ENCODE measurements around the gene LCOR.

Gene LCOR

GRCh38 chr10:97022616-97023015 lies 190.5 kb downstream of the LCOR start:
- TF ChIP-seq GATA3 (IDR thresholded peaks at IDR 0.05; ENCODE audit: low read depth, low read length) (no peak), GATA2 (IDR thresholded peaks at IDR 0.05; ENCODE audit: low read depth, low read length) (no peak)

GRCh38 chr10:97023401-97024167 lies 191.5 kb downstream of the LCOR start:
- TF ChIP-seq GATA2 (IDR thresholded peaks at IDR 0.05; ENCODE audit: low read depth, low read length) = no peak
- TF ChIP-seq GATA3 (IDR thresholded peaks at IDR 0.05; ENCODE audit: low read depth, low read length) = no peak

- TF ChIP-seq GATA3 (IDR thresholded peaks at IDR 0.05; ENCODE audit: low read depth, low read length) = no peak
- TF ChIP-seq GATA2 (IDR thresholded peaks at IDR 0.05; ENCODE audit: low read depth, low read length) = no peak
Measured at GRCh38 chr10:97024168-97025073, 192.3 kb downstream of the LCOR start.

DNA sequence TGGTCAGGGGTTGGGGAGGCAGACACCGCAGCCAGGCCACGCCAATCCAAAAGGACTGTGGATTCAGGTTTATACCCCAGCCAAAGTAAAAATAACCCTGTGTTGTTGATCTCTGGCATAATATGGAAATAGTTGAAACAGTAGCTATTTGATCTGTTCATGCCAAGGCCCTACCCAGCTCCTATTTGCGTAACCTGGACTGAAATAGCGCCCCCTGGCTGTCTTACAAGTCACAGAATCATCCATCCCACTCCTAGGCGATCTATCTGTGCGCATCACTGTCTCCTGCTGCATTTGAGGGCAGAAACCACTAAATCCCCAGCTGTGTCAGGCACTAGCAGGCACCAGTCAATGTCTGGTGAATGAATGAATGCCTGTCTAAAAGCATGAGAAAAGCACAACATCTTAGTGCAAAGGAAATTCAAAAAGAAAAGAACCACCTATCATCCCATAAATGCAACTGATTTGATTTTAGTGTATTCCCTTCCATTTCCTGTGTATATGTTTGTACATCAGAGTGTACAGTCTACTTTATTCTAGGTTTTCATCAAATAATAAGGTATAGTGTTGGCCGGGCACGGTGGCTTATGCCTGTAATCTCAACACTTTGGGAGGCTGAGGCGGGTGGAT lies 193.6 kb downstream of the LCOR start:
- TF ChIP-seq GATA2 (IDR thresholded peaks at IDR 0.05; ENCODE audit: low read depth, low read length) (no peak), GATA3 (IDR thresholded peaks at IDR 0.05; ENCODE audit: low read depth, low read length) (no peak)

DNA sequence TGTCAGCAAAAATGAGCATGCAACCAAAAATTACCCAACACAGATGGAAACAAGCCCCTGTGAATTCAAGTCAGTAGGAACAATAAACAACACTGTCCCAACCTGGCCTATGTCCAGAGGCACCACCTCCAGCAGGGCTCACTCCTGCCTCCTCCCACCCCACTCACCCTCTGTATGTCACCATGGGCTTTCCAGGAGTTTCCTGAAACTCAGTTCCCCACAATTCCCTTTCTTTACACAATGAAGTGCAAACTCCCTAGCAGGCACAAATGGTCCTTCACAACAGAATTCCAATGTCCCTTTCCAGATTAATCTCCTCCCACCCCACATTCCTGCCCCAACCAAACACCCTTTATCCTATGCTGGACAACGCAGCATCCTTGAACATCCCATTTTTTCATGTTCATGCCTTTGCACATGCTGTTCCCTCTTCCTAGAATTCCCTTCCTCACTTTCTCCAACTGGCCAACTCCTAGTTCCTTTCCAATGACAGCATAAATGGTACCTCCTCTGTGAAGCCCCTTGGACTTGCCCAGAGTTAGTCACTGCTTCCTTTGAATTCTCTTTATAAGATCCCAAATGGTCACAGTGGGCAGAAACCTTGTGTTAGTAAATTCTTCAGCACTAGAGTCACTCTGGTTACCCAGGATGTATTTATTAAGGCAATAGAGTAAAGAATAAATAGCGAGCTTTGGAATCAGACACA lies 196.2 kb downstream of the LCOR start:
- TF ChIP-seq GATA2 (IDR thresholded peaks at IDR 0.05; ENCODE audit: low read depth, low read length) (no peak), GATA3 (IDR thresholded peaks at IDR 0.05; ENCODE audit: low read depth, low read length) (no peak)

DNA sequence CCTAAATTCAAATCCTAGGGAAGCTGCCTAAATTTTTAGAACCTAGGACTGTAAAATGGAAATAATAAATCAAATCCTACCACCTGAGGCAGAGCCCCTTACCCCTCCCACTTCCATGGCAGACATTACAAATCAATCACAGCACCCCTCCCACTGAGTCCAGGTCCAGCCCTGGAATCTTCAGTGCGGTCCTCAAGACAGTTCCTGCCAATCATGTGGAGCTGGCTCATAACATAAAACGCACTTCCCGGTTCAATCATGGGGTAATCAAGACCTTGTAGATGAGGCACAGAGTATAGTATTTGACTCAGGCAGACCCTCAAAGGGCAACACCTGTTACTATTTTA lies 196.7 kb downstream of the LCOR start:
- TF ChIP-seq GATA3 (IDR thresholded peaks at IDR 0.05; ENCODE audit: low read depth, low read length) = no peak
- TF ChIP-seq GATA2 (IDR thresholded peaks at IDR 0.05; ENCODE audit: low read depth, low read length) = no peak

DNA sequence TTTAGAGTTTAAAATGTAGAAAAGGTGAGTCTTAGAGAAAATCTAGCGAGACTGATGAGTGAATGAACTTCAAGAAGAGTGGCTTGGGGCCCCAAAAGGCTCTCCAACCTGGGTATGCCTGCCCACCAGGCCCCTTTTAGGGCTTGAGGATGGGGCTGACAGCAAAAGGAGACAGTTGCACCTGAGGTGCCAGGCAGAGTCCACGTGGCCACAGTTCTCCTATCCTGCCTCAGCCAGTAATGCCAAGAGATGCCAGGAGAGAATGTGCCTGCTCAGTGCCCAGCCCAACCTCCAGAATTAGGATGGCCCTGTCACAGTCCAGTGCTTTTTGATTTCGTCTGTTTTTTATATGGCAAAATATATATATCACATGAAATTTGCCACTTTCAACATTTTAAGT lies 197.2 kb downstream of the LCOR start:
- TF ChIP-seq GATA2 (IDR thresholded peaks at IDR 0.05; ENCODE audit: low read depth, low read length) (no peak), GATA3 (IDR thresholded peaks at IDR 0.05; ENCODE audit: low read depth, low read length) (no peak)

- TF ChIP-seq GATA2 (IDR thresholded peaks at IDR 0.05; ENCODE audit: low read depth, low read length) = no peak
- no peak for TF ChIP-seq GATA3 (IDR thresholded peaks at IDR 0.05; ENCODE audit: low read depth, low read length)
Measured at GRCh38 chr10:97030894-97031293, 198.8 kb downstream of the LCOR start.

DNA sequence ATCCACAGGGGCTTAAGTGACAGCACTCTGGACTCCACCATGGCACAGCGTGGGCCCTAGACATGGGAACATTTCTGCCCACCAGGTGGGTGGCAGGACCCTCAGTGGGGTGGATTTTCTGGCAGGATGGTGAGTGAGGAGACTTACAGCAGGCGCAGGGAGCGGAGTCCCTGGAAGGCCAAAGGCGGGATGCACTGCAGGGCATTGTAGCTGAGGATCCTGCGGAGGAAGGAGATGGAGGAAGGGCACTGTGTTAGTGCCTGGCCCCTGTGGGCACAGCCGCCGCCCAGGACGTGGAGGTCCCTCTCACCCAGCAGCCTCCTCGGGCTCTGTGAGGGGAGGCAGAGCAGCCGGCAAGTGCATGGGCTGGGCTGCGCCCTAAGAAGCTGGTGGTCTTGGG lies 199.4 kb downstream of the LCOR start:
- TF ChIP-seq GATA2 (IDR thresholded peaks at IDR 0.05; ENCODE audit: low read depth, low read length) (no peak), GATA3 (IDR thresholded peaks at IDR 0.05; ENCODE audit: low read depth, low read length) (no peak)

DNA sequence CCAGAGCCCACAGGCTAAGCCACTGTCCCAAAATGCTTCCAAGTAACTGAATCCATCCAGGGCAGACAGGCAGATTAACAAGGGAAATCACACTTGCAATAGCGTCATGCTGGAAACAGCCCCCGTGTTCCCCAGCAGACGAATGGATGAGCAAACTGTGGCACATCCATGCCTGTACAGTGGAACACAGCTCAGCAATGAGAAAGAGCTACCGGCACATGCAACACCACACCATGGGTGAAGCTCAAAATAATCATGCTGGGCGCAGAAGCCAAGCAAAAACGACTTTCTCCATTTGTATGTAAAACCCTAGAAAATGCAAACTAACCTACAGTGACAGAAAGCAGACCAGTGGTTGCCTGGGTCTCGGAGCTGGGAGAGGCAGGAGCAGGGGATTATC lies 200.5 kb downstream of the LCOR start:
- TF ChIP-seq GATA3 (IDR thresholded peaks at IDR 0.05; ENCODE audit: low read depth, low read length) (no peak), GATA2 (IDR thresholded peaks at IDR 0.05; ENCODE audit: low read depth, low read length) (no peak)

GRCh38 chr10:97034301-97034700 lies 202.2 kb downstream of the LCOR start:
- TF ChIP-seq GATA2 (IDR thresholded peaks at IDR 0.05; ENCODE audit: low read depth, low read length) = no peak
- TF ChIP-seq GATA3 (IDR thresholded peaks at IDR 0.05; ENCODE audit: low read depth, low read length) = no peak

DNA sequence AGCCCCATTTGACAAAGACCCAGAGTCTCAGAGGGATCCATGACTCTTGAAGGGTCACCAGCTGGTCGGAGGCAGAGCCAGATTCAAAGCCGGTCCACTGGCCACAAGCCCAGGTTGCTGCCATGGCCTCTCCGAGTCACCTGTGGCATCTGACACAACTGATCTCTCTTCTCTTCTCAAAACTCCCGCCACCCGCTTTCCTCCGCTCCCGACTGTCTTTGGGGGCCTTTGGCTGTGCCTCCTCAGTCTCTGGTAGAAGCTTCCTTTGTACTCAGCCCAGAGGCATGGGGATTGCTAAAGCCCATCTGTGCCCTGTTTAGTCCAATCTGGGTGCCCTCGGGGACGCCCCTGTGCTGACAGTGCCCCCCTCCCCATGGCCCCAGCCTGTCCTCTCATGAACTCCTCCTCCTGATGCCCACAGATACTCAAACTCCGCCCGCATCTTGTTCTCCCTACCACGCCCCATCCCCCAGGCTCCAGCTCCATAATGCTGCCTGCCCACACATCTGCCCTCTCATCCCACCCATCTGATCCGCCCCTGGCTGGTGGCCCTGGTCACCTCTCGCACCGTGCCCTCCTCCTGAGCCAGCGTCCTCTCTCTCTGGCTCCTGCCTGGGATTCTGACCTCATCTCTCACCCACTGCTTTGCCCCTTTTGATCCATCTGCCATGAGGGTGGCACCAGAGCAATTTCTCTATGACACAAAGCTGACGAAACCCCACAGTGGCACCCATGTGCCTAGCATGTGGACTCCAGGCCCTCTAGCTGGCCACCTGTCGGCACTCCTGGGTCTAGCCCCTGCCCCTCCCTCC lies 203.1 kb downstream of the LCOR start:
- TF ChIP-seq GATA3 (IDR thresholded peaks at IDR 0.05; ENCODE audit: low read depth, low read length) = no peak
- no peak for TF ChIP-seq GATA2 (IDR thresholded peaks at IDR 0.05; ENCODE audit: low read depth, low read length)

Data from SH-SY5Y (cell line).